GM03348 (cell line): ENCODE measurements around the gene E2F4.
A peak's percentile ranks its signal among the peaks of the same experiment; 100 is the strongest.

Source experiments
- DNase-seq: peaks from one replicate; pipeline ENCODE4 v3.0.0; 2012; ENCODE audit warnings: low spot score

Gene E2F4

DNA sequence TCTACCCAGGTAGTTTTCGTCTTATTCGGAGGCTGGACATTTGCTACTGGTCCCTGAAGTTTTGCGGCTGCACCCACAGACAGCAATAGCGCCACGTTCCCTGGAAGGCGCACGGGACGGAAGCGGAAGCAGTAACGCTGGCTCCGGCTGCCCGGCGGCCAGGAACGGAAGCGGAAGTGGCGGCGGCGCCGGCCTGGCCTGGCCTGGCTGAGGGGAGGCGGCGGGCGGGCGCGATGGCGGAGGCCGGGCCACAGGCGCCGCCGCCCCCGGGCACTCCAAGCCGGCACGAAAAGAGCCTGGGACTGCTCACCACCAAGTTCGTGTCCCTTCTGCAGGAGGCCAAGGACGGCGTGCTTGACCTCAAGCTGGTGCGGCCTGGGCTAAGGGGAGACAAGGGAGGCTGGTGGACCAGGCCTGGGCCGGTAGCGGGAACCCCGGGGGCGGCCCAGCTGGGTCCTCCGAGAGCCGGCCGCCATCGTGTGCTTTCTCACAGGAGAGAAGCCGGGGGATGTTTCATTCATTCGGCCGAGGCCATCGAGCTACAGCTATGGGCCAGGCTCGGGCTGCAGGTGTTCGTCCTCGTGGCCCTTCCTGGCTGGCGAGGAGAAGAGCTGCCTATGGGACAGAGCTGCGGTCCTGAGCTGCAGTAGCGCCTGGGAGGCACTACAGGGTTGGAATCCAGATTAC lies at the start of gene E2F4:
E2F4 (plus strand) TSS at position 161 of the 687 bp plus-strand sequence; CDS start at position 234, 73 bp downstream.
- DNase-seq = peak; percentile 97

GRCh38 chr16:67142342-67142741 lies 49.6 kb upstream of the E2F4 start:
- DNase-seq = no peak

DNA sequence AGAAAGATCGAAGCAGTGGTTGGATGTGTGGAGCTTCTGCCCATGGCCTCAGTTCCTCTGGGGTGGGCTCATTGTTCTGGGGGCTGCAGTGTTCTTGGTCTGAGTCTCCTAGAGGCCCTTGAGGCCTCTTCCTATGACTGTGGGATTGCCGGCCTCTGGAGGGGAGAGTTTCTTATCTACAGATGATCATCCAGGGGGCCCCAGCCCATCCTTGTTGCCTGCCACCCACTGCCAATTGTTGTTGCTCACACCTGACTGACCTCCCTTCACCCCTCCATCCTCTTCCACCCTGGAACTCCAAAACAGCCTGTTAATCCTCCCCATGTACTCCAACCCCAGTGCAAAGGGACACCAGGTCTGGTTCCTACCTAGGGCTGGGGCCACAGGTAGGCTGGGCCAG lies 47.0 kb upstream of the E2F4 start:
- DNase-seq = no peak

- no peak for DNase-seq
These were observed 46.2 kb upstream of the E2F4 start for GRCh38 chr16:67145746-67146145.

DNA sequence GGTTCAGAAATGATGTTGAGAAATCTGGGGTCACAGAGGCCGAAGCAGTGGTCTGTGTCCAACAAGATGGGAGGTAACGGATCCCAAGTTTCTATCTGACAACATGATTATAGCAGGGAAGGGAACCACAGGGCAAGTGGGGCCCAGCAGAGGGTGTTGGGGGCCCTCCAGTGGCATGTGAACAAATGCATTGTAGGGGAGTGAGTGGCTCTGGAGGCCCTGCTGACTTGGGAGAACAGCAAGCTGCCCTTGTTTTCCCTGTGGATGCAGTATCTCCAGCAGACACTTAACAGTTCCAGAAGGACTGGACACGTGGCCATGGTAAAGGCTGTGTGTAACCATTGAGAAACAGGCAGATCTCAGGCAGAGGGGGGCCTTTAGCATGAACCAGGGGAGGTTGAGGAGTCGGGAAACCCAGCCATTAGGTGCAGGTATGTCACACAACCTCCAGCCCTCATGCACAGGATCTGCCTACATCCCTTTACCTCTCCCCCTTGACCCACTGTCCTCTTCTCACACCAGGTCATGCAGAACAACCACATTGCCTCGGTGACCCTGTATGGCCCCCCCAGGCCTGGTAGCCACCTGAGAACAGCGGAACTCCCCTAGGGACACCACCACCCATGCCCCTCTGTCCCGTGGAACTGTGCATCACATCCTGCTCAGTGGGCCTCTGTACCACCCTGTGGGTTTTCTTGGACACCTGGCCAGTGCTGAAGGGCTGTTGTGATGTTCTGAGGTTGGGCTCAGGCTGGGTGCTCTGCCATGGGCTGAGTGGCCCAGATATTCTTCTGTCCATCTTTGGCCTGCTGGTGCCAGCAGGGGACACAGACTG lies 45.2 kb upstream of the E2F4 start:
- no peak for DNase-seq

GRCh38 chr16:67147437-67148140 lies 44.4 kb upstream of the E2F4 start:
- DNase-seq = no peak

GRCh38 chr16:67148221-67148620 lies 43.7 kb upstream of the E2F4 start:
- DNase-seq = no peak

DNA sequence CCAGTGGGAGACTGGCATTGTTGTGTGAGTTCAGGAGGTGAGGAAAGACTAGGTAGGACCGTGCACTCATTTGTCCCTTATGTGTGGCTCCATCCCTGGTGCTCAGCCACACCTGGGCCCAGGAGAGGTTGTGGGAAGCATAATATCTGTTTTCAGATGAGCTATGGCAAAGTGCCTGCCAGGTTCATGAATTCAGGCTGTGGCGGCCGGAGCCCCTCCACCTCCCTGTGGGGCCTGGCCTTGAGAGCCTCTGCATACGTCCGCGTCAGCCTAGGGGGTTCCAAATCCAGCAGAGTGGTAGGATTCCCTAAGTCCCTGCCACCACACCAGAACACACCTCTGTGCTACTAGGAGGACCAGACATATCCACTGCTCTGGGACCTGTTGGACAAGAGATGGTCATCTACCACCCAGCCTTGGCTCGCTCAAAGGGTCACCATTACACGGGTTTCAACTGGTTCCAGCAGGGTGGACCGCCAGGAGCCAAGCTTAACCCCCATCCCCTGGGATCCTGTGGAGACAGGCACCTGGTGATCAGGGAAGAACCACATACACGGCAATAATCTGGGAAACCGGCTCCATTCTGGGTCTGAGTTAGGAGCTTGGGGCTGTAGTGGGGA lies 43.2 kb upstream of the E2F4 start:
- DNase-seq = no peak

- DNase-seq = no peak
These were observed 42.5 kb upstream of the E2F4 start for GRCh38 chr16:67149276-67150046.

DNA sequence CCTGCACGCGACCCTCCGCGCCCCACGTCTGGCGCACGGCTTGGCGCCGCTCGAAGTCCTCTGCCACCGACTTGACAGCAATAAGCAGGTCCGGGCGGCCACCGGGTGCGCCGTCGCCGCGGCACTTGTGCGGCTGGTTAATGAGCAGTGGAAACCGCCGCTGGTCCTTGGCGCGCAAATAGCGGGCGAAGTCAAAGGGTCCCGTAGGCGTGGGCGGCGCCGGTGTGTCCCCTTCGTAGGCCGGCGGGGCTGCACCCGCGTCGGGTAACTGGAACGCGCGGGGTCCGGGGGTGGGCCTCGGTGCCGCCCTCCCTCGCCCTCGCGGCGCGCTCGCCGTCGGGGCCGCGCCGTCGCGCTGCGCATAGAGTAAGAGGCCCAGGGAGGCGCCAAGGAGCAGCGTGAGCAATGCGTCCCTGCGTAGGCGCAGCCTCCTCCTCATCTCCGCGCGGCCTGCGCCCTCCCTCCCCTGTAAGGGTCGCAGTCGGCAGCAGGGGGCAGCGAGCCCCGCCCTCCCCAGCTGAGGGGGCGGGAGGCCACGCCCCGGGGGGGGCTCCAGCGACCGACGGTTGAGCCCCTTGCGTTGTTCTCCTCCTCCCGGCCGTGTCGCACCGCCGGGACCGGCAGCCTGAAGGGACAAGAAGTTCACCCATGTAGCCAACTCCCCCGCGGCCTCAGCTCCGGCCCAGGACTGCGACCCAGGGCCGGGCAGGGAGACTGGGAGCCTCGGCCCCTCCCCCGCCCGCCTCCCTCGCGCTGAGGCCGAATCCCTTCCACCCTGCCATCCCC lies 41.7 kb upstream of the E2F4 start:
- peak; percentile 86 for DNase-seq

- DNase-seq = peak; percentile 94
These were observed 41.0 kb upstream of the E2F4 start, which contains the start of gene B3GNT9 for GRCh38 chr16:67150833-67151396. TSS of gene B3GNT9 (minus strand) at chr16:67150998. CDS start at chr16:67150485, 513 bp downstream.

GRCh38 chr16:67151431-67152097 lies 40.4 kb upstream of the E2F4 start:
- DNase-seq = no peak

- DNase-seq = no peak
These were observed 37.2 kb upstream of the E2F4 start for GRCh38 chr16:67154578-67155294.

DNA sequence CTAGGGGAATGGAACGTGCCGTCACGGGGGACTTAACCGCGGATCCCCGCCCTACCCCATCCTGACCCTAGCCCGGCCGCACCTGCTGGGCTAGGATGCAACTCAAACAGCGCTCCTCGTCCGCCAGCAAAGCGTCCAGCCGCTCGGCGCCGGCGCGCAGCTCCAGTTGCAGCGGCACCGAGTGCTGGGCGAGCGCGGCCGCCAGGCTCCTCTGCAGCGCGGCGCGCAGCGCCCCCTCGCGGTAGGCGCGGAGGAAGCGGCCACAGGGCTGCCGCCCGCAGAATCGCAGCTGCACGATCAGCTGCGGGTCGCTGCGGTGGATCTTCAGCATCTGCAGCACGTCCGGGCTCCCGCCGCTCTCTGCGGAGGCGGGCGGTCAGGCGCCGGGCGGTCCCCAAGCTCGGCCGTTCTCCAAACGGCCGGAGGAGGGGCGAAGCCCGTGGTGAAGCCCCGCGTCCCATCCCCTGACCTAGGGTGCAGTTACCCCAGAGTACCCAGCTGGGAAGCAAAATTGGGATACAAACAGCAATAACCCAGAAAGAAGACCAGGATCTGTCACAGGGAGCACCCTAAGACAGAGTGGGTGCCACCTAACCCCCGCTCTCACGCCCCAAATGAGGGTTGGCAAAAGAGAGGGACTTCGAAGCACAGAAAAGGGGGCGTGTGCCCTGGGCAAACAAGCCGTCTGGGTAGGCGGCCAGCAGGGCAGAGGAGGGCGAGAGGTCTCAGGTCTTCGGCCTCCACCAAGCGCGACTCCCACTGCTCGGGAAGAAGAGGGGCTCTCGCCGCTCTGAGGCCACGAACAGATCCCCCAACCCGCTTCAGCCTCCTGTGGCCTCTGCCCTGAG lies 36.4 kb upstream of the E2F4 start:
- peak; percentile 93 for DNase-seq

DNA sequence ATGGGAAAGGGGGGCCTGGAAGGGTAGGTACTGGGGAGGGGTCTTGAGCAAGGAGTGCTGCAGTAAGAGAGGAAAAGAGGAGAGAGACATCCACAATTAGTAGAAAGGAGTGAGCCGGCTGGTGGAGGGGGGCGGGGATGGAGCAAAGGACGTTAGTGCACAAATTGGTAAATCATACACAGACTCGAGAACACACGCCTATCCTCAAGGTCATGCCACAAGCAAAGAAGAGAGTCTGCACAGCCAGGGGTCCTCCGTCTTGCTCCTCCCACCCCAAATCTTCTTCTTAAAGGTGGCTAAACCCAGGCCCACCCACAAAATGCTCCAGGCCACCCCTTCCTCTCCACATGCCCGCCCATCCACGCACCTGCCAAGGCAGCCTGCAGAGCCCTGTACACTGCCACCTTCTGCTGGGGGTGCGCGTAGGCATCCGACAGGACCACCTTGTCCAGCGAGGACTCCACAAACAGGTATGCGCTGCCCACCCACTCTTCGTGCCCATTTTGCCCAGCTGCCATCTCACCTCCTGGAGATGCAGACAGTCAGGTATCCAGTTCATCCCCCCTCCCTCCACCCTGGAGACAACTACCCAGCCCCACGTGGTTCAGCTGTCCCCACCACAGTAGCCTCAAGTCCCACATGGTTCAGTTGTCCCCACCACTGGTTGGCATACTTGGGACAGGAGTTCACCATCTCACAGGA lies 35.7 kb upstream of the E2F4 start:
- no peak for DNase-seq

- no peak for DNase-seq
These were observed 34.7 kb upstream of the E2F4 start for GRCh38 chr16:67157106-67157748.
